MM.1S (cell line): ENCODE data around the gene RAI1.

ENCODE experiments used
- CTCF ChIP-seq: fragments of 300-600 bp; sonication (generic); IDR thresholded peaks from 2 replicates; pipeline ENCODE4 v1.5.1; 2016; ENCODE audit warnings: antibody characterized with exemption, low read length, mixed read lengths
- EZH2 ChIP-seq: fragments of 300-600 bp; sonication (generic); optimal IDR thresholded peaks from 2 replicates; pipeline ENCODE3; 2017; ENCODE audit warnings: low read depth, mild to moderate bottlenecking, antibody characterized with exemption, low read length, mixed read lengths
- EZH2phosphoT487 ChIP-seq: fragments of 300-600 bp; sonication (generic); IDR thresholded peaks from 2 replicates; pipeline ENCODE4 v1.6.1; 2018; ENCODE audit warnings: antibody characterized with exemption, low read length

- TF ChIP-seq CTCF (no peak), EZH2phosphoT487 (no peak), EZH2 (no peak)
These were observed 164.7 kb downstream of the RAI1 start for GRCh38 chr17:17846003-17846402.
